Endothelial cell of umbilical vein (primary cell): ENCODE data around the gene CSF2. TPM values are rescaled to one million over a fixed set of nuclear protein-coding genes. Genes with fewer than 3 reads are reported as not detected.
"Not testable (repeated sequence)": the region's sequence is repeated elsewhere in the genome, so short reads cannot be mapped to it uniquely, and the experiment has no call there.

Experiments
- BruUV-seq: library from RNA; stranded (reverse); fragments of 400-500 nt; replicated peaks from 2 replicates; lab custom pipeline; 2021; lab: Mats Ljungman, UMichigan
- CTCF ChIA-PET: fragments of 300-600, 350-600 bp; sonication (Branson Sonifier 250); formaldehyde crosslinking; loops from one replicate; lab custom pipeline; 2021; ENCODE audit warnings: antibody characterized with exemption, inconsistent platforms; lab: Charles Lee
- POLR2A ChIA-PET: fragments of 300-600, 350-600 bp; sonication (Branson Sonifier 250); formaldehyde crosslinking; loops from one replicate; lab custom pipeline; 2021; ENCODE audit warnings: antibody characterized with exemption, inconsistent platforms; lab: Charles Lee
- DNase-seq: peaks from one replicate; pipeline ENCODE4 v3.0.0-alpha.2; 2011; ENCODE audit warnings: low read depth, low spot score
- FAIRE-seq: peaks from 2 replicates; lab custom pipeline; 2011; peaks lifted over from hg19 to GRCh38; lab: Jason Lieb, UNC
- H2AFZ ChIP-seq: 2 replicates; pipeline ENCODE4 v1.6.0; 2012; ENCODE audit warnings: low read depth, low read length, control low read depth, inconsistent platforms
- H3K27ac ChIP-seq: 2 replicates; pipeline ENCODE4 v1.5.1; 2011; ENCODE audit warnings: low read depth, mild to moderate bottlenecking, control low read depth, low read length, moderate library complexity; ENCODE audit not compliant: insufficient read depth
- H3K27me3 ChIP-seq, 2 experiments: 2 replicates each; pipeline versions ENCODE4 v1.6.0 to v1.6.1; 2011; ENCODE audit warnings: low read length in 2 of 2, mixed read lengths in 1 of 2; ENCODE audit not compliant: control insufficient read depth in 2 of 2, insufficient read depth in 2 of 2
- H3K36me3 ChIP-seq, 2 experiments: 2 replicates in 1 of 2; 3 replicates in 1 of 2; pipeline ENCODE4 v1.5.1; 2011; ENCODE audit warnings: low read length in 2 of 2, mild to moderate bottlenecking in 1 of 2, moderate library complexity in 1 of 2; ENCODE audit not compliant: control insufficient read depth in 2 of 2, insufficient read depth in 2 of 2; ENCODE audit errors: extremely low read depth in 1 of 2
- H3K4me1 ChIP-seq: 3 replicates; pipeline ENCODE4 v1.5.1; 2011; ENCODE audit warnings: mild to moderate bottlenecking, low read length; ENCODE audit not compliant: control insufficient read depth, insufficient read depth; ENCODE audit errors: extremely low read depth
- H3K4me2 ChIP-seq: 2 replicates; pipeline ENCODE4 v1.6.1; 2011; ENCODE audit warnings: low read length, control low read depth, mixed read lengths; ENCODE audit not compliant: insufficient read depth
- H3K4me3 ChIP-seq, 3 experiments: fragments of 200-600 bp in 1 of 3; sonication (generic), shearing (Covaris generic) in 1 of 3; replicated peaks in 1 of 3; 2 replicates each; pipeline ENCODE4 v1.5.1; 2011 to 2016; ENCODE audit warnings: control low read depth in 3 of 3, low read length in 3 of 3, mild to moderate bottlenecking in 2 of 3, inconsistent platforms in 1 of 3, low read depth in 1 of 3, moderate library complexity in 1 of 3; ENCODE audit not compliant: insufficient read depth in 1 of 3
- H3K79me2 ChIP-seq: 2 replicates; pipeline ENCODE4 v1.6.0; 2012; ENCODE audit warnings: low read length, inconsistent platforms; ENCODE audit not compliant: control insufficient read depth, insufficient read depth
- H3K9ac ChIP-seq: replicated peaks from 2 replicates; pipeline ENCODE3; 2011; ENCODE audit warnings: low read length, control low read depth; ENCODE audit not compliant: insufficient read depth; ENCODE audit errors: extremely low read depth
- H3K9me1 ChIP-seq: replicated peaks from 3 replicates; pipeline ENCODE4 v1.6.0; 2011; ENCODE audit warnings: mild to moderate bottlenecking, low read length; ENCODE audit not compliant: control insufficient read depth, insufficient read depth; ENCODE audit errors: extremely low read depth
- H3K9me3 ChIP-seq: replicated peaks from 2 replicates; pipeline ENCODE4 v1.5.1; 2012; ENCODE audit warnings: low read length, inconsistent platforms; ENCODE audit not compliant: control insufficient read depth, insufficient read depth
- H4K20me1 ChIP-seq: replicated peaks from 2 replicates; pipeline ENCODE3; 2011; ENCODE audit warnings: mild to moderate bottlenecking, low read length; ENCODE audit not compliant: control insufficient read depth, insufficient read depth; ENCODE audit errors: extremely low read depth
- CTCF ChIP-seq, 2 donors: IDR thresholded peaks; 1 replicate in 1 of 2; 2 replicates in 1 of 2; pipeline ENCODE4 v1.5.1; 2011; ENCODE audit warnings: low read length in 2 of 2, mild to moderate bottlenecking in 2 of 2, moderate library complexity in 2 of 2, control low read depth in 1 of 2, inconsistent platforms in 1 of 2, low read depth in 1 of 2; ENCODE audit not compliant: insufficient read depth in 1 of 2; ENCODE audit errors: extremely low read depth in 1 of 2
- FOS ChIP-seq: IDR thresholded peaks from 2 replicates; pipeline ENCODE4 v1.6.1; 2011; ENCODE audit warnings: mild to moderate bottlenecking, low read length, moderate library complexity, borderline replicate concordance; ENCODE audit not compliant: insufficient read depth
- GATA2 ChIP-seq: IDR thresholded peaks from 2 replicates; pipeline ENCODE4 v1.7.0; 2011; ENCODE audit warnings: low read depth, mild to moderate bottlenecking, moderate library complexity, mixed read lengths, low read length; ENCODE audit not compliant: insufficient read length, insufficient read depth
- MAX ChIP-seq: IDR thresholded peaks from 2 replicates; pipeline ENCODE4 v1.6.1; 2011; ENCODE audit not compliant: insufficient read depth, insufficient read length
- POLR2AphosphoS5 ChIP-seq: IDR thresholded peaks from 2 replicates; pipeline ENCODE4 v1.6.1; 2012; ENCODE audit warnings: low read depth, mild to moderate bottlenecking, control low read depth, low read length, moderate library complexity; ENCODE audit not compliant: insufficient read depth
- dilution Hi-C: fragments of 300-500 bp; cut with MboI; formaldehyde crosslinking; loops from one replicate; pipeline ENCODE4 v1.15.0; 2019; ENCODE audit warnings: low sequenced_read_pairs; ENCODE audit not compliant: extremely low pct_ligation_motif_present
- intact Hi-C: fragments of 100-400 bp; cut with micrococcal nuclease; formaldehyde crosslinking; loops from one replicate; pipeline ENCODE4 v1.10.0; 2022
- polyA plus RNA-seq, 4 experiments: library from polyadenylated mRNA; depleted of rRNA in 3 of 4; stranded (reverse) in 3 of 4; unstranded in 1 of 4; fragments of >200 nt; gene quantifications; 2 replicates each; pipeline versions ENCODE4 v1.2.1 to v1.2.3, GENCODE V29; 2011 to 2012; ENCODE audit warnings: missing spikeins in 1 of 4
- total RNA-seq: library from RNA; stranded (reverse); gene quantifications from 2 replicates; pipeline ENCODE4 v1.2.3, GENCODE V29; 2021

CSF2 gene
- total and polyA plus RNA-seq, 2 donors (not counting 3 experiments of a cell fraction or from before 2014, with no cell fraction given): not detected

GRCh38 chr5:132105688-132106087 lies 32.1 kb downstream of the CSF2 start:
- Histone ChIP-seq H3K4me2 (no peak overlapping the region), H3K79me2 (no peaks in the 10 kb centered on the region), H3K27ac (no peak overlapping the region), H2AFZ (no peak overlapping the region), H3K9ac (no peak overlapping the region), H3K4me1 (peaks cover 17% of the 10 kb centered on the region), H3K9me3 (no peaks in the 10 kb centered on the region), H4K20me1 (no peaks in the 10 kb centered on the region), H3K36me3 (no peaks in the 10 kb centered on the region), H3K4me3 (no peak overlapping the region), H3K9me1 (no peaks in the 10 kb centered on the region), H3K27me3 (peaks cover 0 to 4% of the 10 kb centered on the region in 2 experiments)
- no peak for FAIRE-seq
- TF ChIP-seq CTCF (IDR thresholded peaks at IDR 0.05; ENCODE audit: extremely low read depth in 1 of 2, insufficient read depth in 1 of 2, low read depth in 1 of 2, low read length in 2 of 2) (no peak), MAX (no peak), GATA2 (no peak), FOS (no peak), POLR2AphosphoS5 (no peak)
- intact Hi-C loops (no loop called here), dilution Hi-C loops (no loop called here)
- no peak for DNase-seq
- BruUV-seq: no TSS peak
- POLR2A ChIA-PET: no interaction called here
- CTCF ChIA-PET: no interaction called here

DNA sequence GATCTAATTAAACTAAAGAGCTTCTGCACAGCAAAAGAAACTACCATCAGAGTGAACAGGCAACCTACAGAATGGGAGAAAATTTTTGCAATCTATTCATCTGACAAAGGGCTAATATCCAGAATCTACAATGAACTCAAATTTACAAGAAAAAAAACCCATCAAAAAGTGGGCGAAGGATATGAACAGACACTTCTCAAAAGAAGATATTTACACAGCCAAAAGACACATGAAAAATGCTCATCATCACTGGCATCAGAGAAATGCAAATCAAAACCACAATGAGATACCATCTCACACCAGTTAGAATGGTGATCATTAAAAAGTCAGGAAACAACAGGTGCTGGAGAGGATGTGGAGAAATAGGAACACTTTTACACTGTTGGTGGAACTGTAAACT lies 34.9 kb downstream of the CSF2 start:
- intact Hi-C loops, FAIRE-seq, dilution Hi-C loops: not testable (repeated sequence)

GRCh38 chr5:132108957-132109356 lies 35.4 kb downstream of the CSF2 start:
- not testable (repeated sequence) for DNase-seq

More for the DNA sequence above, 34.9 kb downstream of the CSF2 start:
- H3K9me1 ChIP-seq, H2AFZ ChIP-seq, H3K4me1 ChIP-seq, H4K20me1 ChIP-seq, H3K4me3 ChIP-seq, H3K9me3 ChIP-seq, H3K4me2 ChIP-seq, H3K36me3 ChIP-seq, POLR2A ChIA-PET, BruUV-seq, H3K27me3 ChIP-seq, DNase-seq, H3K27ac ChIP-seq, H3K79me2 ChIP-seq, H3K9ac ChIP-seq, CTCF ChIA-PET: not testable (repeated sequence)

More at GRCh38 chr5:132108957-132109356, 35.4 kb downstream of the CSF2 start:
- H3K4me2 ChIP-seq, H3K27ac ChIP-seq, H3K79me2 ChIP-seq, H3K9me3 ChIP-seq, FAIRE-seq, BruUV-seq, H3K4me3 ChIP-seq, H3K27me3 ChIP-seq, H4K20me1 ChIP-seq, POLR2A ChIA-PET, H3K4me1 ChIP-seq, H3K9me1 ChIP-seq, intact Hi-C loops, dilution Hi-C loops, H2AFZ ChIP-seq, CTCF ChIA-PET, H3K9ac ChIP-seq, H3K36me3 ChIP-seq: not testable (repeated sequence)
